ENCODE measurements around the gene ENTHD1. TPM values are rescaled to one million over a fixed set of nuclear protein-coding genes. Genes with fewer than 3 reads are reported as not detected.

Gene ENTHD1
- total and polyA plus RNA-seq, 2 of the 4 experiments (the other 2 are of a cell fraction): not detected

GRCh38 chr22:39714321-39714720 is 179.2 kb downstream of the ENTHD1 start:
- peaks cover 56% of the 10 kb centered on the region for H3K27me3 ChIP-seq (ENCODE audit: control insufficient read depth, insufficient read depth, low read length)
- CTCF ChIA-PET: no interaction called here
- no peak overlapping the region for H3K9ac ChIP-seq (ENCODE audit: low read depth, low read length)
- H3K4me2 ChIP-seq (ENCODE audit: low read depth, low read length): no peak overlapping the region
- no peak overlapping the region for H2AK5ac ChIP-seq (ENCODE audit: low read depth, low read length)
- no peak overlapping the region for H4K91ac ChIP-seq (ENCODE audit: insufficient read depth, low read depth, low read length)
- H2AFZ ChIP-seq (replicated peaks; ENCODE audit: low read length, poor library complexity): no peak overlapping the region
- no peak overlapping the region for H3K4ac ChIP-seq (ENCODE audit: low read depth, low read length)
- POLR2A ChIA-PET (ENCODE audit: unreplicated experiment): no interaction called here
- no peak overlapping the region for H2AK9ac ChIP-seq (replicated peaks; ENCODE audit: low read depth, low read length, poor library complexity)
- no peak overlapping the region for H2BK20ac ChIP-seq (ENCODE audit: low read depth, low read length)
- BruUV-seq (replicated peaks): no TSS peak
- no peak overlapping the region for H4K8ac ChIP-seq (ENCODE audit: low read depth in 2 of 2, low read length in 2 of 2)
- WGBS, 2 experiments (ENCODE audit: extremely low coverage in 2 of 2, insufficient read length in 1 of 2): 80% methylated on average over 5 of the region's 8 CpGs; no CpG with 5 or more reads in 1 of the 2 experiments
- no peak overlapping the region for H4K5ac ChIP-seq (ENCODE audit: low read depth, low read length)
- H3K18ac ChIP-seq (ENCODE audit: low read depth, low read length): no peak overlapping the region
- no peak overlapping the region for H3K4me3 ChIP-seq (ENCODE audit: insufficient read depth, low read depth, low read length)
- no peaks in the 10 kb centered on the region for H3K36me3 ChIP-seq (ENCODE audit: control insufficient read depth, insufficient read depth, low read length)
- no peaks in the 10 kb centered on the region for H4K20me1 ChIP-seq (ENCODE audit: insufficient read depth, low read length)
- TF ChIP-seq CHD1 (IDR thresholded peaks at IDR 0.05; ENCODE audit: low read depth, low read length) (no peak), USF2 (IDR thresholded peaks at IDR 0.05; ENCODE audit: low read depth, low read length) (no peak), MXI1 (IDR thresholded peaks at IDR 0.05; ENCODE audit: borderline replicate concordance, low read depth, low read length) (no peak), BHLHE40 (IDR thresholded peaks at IDR 0.05; ENCODE audit: low read depth, low read length) (no peak), ELK1 (IDR thresholded peaks at IDR 0.05; ENCODE audit: borderline replicate concordance, low read depth, low read length) (no peak), RCOR1 (IDR thresholded peaks at IDR 0.05; ENCODE audit: insufficient replicate concordance, low read length) (no peak), NFE2L2 (IDR thresholded peaks at IDR 0.05; ENCODE audit: low read depth, low read length) (no peak), FOS (IDR thresholded peaks at IDR 0.05; ENCODE audit: low read depth, low read length) (no peak), SMC3 (IDR thresholded peaks at IDR 0.05; ENCODE audit: low read depth, low read length) (no peak), CEBPB (IDR thresholded peaks at IDR 0.05; ENCODE audit: low read depth, low read length) (no peak), RFX5 (IDR thresholded peaks at IDR 0.05; ENCODE audit: low read depth, low read length) (no peak), CTCF (conservative IDR thresholded peaks at IDR 0.05; ENCODE audit: low read depth, low read length) (no peak), MAZ (IDR thresholded peaks at IDR 0.05; ENCODE audit: borderline replicate concordance, low read depth, low read length) (no peak), POLR2A (IDR thresholded peaks at IDR 0.05; ENCODE audit: low read depth, low read length) (no peak), RAD21 (IDR thresholded peaks at IDR 0.05; ENCODE audit: low read length) (no peak), MAFK (IDR thresholded peaks at IDR 0.05; ENCODE audit: low read depth, low read length) (no peak)
- no peak overlapping the region for H3K23ac ChIP-seq (ENCODE audit: low read depth, low read length)
- no peak overlapping the region for H3K56ac ChIP-seq (ENCODE audit: extremely low read depth, insufficient read depth, low read length)
- H2BK5ac ChIP-seq (ENCODE audit: low read depth, low read length, poor library complexity, severe bottlenecking): no peak overlapping the region
- no peaks in the 10 kb centered on the region for H3K9me3 ChIP-seq (ENCODE audit: control insufficient read depth, insufficient read depth, low read length)
- DNase-seq (no peak), ATAC-seq (ENCODE audit: low read depth) (no peak)
- no peaks in the 10 kb centered on the region; the same call in 1 of the 2 replicates for H3K4me1 ChIP-seq (ENCODE audit: control insufficient read depth, insufficient read depth, low read length)
- no peak overlapping the region for H2BK15ac ChIP-seq (ENCODE audit: low read depth, low read length)
- H3K27ac ChIP-seq (ENCODE audit: insufficient read depth, low read length): no peak overlapping the region
- no peak overlapping the region for H2BK120ac ChIP-seq (ENCODE audit: low read depth, low read length)
- no peak overlapping the region for H3K14ac ChIP-seq (replicated peaks; ENCODE audit: low read depth, low read length)
- in situ Hi-C loops (cut with MboI; ENCODE audit: low sequenced_read_pairs) (no loop called here), intact Hi-C loops (cut with micrococcal nuclease) (no loop called here), dilution Hi-C loops (cut with HindIII; ENCODE audit: low sequenced_read_pairs, unreplicated experiment) (no loop called here)
- H3K79me1 ChIP-seq (ENCODE audit: low read depth in 1 of 2, low read length in 2 of 2): no peaks in the 10 kb centered on the region
- H3K9me1 ChIP-seq (ENCODE audit: insufficient read depth, low read length): no peaks in the 10 kb centered on the region
